Activated naive CD4-positive, alpha-beta T cell treated with anti-CD3 and anti-CD28 coated beads, Interleukin-2, amount 10 ng/mL, durations not matched to agents 7 days and 5 days (primary cell): ENCODE data around the gene SLC38A8.

Source experiments
- CTCF ChIA-PET: fragments of 350-600 bp; sonication (Branson Sonifier 250); formaldehyde crosslinking; loops from one replicate; lab custom pipeline; 2021; ENCODE audit warnings: antibody characterized with exemption; lab: Charles Lee
- DNase-seq: peaks from one replicate; pipeline ENCODE4 v3.0.0-alpha.2; 2020
- H3K27ac Mint-ChIP-seq: one replicate; pipeline ENCODE4 v1.8.0; 2021; ENCODE audit warnings: mild to moderate bottlenecking, moderate library complexity, mixed read lengths
- H3K27me3 Mint-ChIP-seq: one replicate; pipeline ENCODE4 v1.8.0; 2021; ENCODE audit warnings: mild to moderate bottlenecking, mixed read lengths
- H3K36me3 Mint-ChIP-seq: one replicate; pipeline ENCODE4 v1.8.0; 2021; ENCODE audit warnings: mixed read lengths
- H3K4me1 Mint-ChIP-seq: one replicate; pipeline ENCODE4 v1.8.0; 2021; ENCODE audit warnings: mixed read lengths
- H3K4me3 Mint-ChIP-seq: one replicate; pipeline ENCODE4 v1.8.0; 2021; ENCODE audit warnings: mild to moderate bottlenecking, moderate library complexity, mixed read lengths
- H3K9me3 Mint-ChIP-seq: one replicate; pipeline ENCODE4 v1.8.0; 2021; ENCODE audit warnings: mixed read lengths

SLC38A8 gene

DNA sequence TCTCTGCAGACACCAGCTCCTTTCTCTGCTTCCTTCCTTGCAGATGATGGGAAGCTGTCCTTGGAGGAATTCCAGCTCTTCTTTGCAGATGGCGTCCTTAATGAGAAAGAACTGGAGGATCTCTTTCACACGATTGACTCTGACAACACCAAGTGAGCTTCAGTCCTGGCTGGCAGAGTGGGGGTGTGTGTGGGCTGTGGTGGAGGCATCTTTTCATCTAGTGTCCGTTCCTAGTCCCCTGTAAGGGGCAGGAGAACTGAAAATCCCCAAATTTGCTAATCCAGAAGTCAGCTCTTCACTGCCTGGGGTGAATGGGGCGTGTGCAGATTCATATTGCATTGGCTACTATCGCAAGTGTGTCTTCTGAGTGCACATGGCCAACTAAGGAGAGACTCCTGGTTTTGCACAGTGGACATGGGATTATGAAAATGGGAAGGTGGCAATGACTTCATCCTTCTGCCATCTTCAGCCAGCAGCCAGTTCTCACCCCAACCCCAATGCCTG, 64.1 kb downstream of the SLC38A8 start:
- Mint-ChIP-seq H3K27ac (no peak overlapping the region), H3K36me3 (no peaks in the 10 kb centered on the region), H3K27me3 (peaks cover 10% of the 10 kb centered on the region), H3K4me3 (no peak overlapping the region), H3K9me3 (peaks cover 13% of the 10 kb centered on the region), H3K4me1 (no peaks in the 10 kb centered on the region)
- CTCF ChIA-PET, result interaction anchor here (0.6 to 1.2 kb wide), 2 partner anchors 24 to 513 kb away, joined by 3 to 4 read pairs; no protein-coding TSS in a partner anchor
- DNase-seq, result no peak

GRCh38 chr16:83977056-83977815, 65.4 kb downstream of the SLC38A8 start:
- no peak for DNase-seq
- Mint-ChIP-seq H3K27ac (no peak overlapping the region), H3K36me3 (no peaks in the 10 kb centered on the region), H3K9me3 (peaks cover 13% of the 10 kb centered on the region), H3K4me1 (no peaks in the 10 kb centered on the region), H3K4me3 (no peak overlapping the region), H3K27me3 (peaks cover 13% of the 10 kb centered on the region)
- CTCF ChIA-PET, result interaction anchor here (1.2 kb wide), 1 partner anchor 23 kb away, joined by 3 read pairs; no protein-coding TSS in a partner anchor

DNA sequence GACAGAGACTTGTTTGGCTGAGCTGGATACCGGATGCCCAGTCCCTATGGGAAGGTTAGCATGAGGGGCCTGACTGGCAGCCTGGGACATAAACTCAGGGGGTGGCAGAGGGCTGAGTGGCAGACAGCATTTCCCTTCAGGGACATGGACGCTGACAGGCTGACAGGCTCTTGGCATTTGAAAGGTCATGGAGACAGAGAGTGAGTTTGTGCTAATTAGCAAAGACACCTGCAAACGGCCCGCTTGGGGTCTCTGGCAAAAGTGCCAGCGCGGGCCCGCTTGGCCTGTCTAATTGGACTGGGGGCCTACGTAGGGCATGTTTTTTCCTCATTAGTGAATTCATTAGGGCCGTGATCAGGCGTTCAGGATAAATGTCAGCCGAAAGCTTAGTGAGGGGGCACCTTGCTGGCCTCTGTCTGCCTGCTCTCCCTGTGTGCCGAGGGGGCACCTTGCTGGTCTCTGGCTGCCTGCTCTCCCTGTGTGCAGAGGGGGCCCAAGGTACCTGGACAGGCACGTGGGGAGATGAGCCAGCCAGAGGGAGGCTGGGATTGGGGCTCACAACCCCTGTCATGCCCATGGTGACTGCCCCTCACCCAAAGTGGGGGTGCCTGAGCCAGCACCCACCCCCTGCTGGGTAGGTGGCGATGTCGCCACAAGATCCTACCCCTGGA, 66.9 kb downstream of the SLC38A8 start:
- H3K4me1 Mint-ChIP-seq, result no peaks in the 10 kb centered on the region
- H3K27me3 Mint-ChIP-seq, result peaks cover 25% of the 10 kb centered on the region
- H3K9me3 Mint-ChIP-seq, result peaks cover 13% of the 10 kb centered on the region
- CTCF ChIA-PET, result no interaction called here
- H3K36me3 Mint-ChIP-seq, result no peaks in the 10 kb centered on the region
- H3K27ac Mint-ChIP-seq, result no peak overlapping the region
- DNase-seq, result no peak
- H3K4me3 Mint-ChIP-seq, result no peak overlapping the region

GRCh38 chr16:83974475-83974874, 68.1 kb downstream of the SLC38A8 start:
- Mint-ChIP-seq H3K27ac (no peak overlapping the region), H3K4me3 (no peak overlapping the region), H3K4me1 (no peaks in the 10 kb centered on the region), H3K9me3 (peaks cover 13% of the 10 kb centered on the region), H3K27me3 (peaks cover 37% of the 10 kb centered on the region), H3K36me3 (no peaks in the 10 kb centered on the region)
- CTCF ChIA-PET, result no interaction called here
- no peak for DNase-seq

DNA sequence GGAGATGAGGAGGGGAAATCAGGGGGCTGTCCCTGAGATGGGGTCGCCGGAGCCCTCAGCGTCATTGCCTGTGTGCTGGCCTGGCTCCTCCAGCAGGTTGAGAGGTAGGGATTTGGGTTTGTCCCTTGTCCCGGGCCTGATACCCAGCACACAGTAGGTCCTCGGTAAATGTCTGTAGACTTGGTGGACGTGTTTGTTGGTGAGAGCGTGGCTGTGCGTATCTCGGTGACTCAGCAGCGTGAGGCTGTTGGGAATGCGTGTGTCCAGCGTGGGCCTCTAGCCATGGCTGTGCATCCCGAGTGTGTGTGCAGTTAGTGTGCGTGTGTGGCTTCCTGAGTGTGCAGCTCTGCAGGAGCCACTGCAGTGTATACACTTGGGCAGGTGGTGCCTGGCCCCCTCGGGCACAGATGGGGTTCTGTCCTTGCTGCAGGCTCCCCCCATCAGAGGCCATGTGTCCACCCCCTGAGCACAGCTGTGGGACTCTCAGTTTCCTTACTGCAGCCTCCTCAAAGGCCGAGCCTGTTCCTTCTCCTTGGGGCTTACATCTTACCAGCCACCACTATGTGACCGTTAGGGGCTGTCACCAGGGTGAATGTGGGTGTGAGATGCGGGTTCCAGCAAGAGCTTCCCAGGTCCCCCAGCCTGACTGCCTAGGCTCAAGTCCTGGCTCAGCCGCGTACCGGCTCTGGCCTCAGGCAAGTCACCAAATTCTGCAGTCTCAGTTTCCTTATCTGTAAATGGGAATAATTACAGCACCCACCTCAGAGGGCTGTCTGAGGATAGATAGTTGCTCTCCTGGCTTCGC, 68.8 kb downstream of the SLC38A8 start:
- Mint-ChIP-seq H3K27ac (no peak overlapping the region), H3K36me3 (no peaks in the 10 kb centered on the region), H3K4me3 (no peak overlapping the region), H3K27me3 (peaks cover 41% of the 10 kb centered on the region), H3K9me3 (peaks cover 9% of the 10 kb centered on the region), H3K4me1 (no peaks in the 10 kb centered on the region)
- no peak for DNase-seq
- CTCF ChIA-PET, result no interaction called here

- Mint-ChIP-seq H3K27ac (no peak overlapping the region), H3K4me3 (no peak overlapping the region), H3K36me3 (no peaks in the 10 kb centered on the region), H3K27me3 (peaks cover 41% of the 10 kb centered on the region), H3K4me1 (no peaks in the 10 kb centered on the region), H3K9me3 (peaks cover 2% of the 10 kb centered on the region)
- DNase-seq, result no peak
- CTCF ChIA-PET, result no interaction called here
Measured at GRCh38 chr16:83973077-83973476, 69.5 kb downstream of the SLC38A8 start.

DNA sequence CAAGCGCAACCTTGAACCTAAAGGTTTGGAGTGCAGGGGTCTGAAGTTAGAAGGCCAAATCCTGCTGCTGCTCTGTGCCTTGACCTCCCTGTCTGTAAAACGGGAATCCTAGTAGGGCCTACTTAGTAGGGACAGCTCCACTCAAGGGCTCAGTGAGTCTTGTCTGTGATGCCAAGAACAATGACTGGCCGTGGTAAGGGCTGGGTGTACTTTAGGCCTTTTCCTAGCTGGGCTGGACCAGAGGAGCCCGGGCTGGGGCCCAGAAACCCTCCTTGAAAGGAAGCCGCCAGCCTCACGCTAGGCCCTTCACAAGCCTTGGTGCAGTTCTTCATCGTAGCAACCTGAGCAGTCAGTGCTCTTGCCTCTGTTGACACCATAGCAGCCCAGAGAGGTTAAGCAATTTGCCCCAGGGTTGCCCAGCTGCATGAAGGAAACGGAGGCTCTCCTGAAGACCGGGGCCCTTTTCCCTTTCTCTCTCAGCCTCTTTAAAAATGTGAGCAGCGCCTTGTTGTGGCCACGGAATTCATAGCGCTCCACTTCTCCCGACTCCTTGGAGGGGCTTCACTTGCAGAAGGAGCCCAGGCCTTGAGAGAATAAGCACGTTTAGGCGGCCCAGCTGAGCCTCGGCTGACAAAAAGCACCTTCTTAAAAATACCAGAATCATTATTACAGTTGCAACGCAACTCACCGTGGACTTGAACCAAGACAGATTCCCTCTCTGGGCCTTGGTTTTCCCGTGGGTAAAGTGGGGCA, 70.2 kb downstream of the SLC38A8 start:
- Mint-ChIP-seq H3K9me3 (no peaks in the 10 kb centered on the region), H3K27me3 (peaks cover 47% of the 10 kb centered on the region), H3K4me1 (peaks cover 2% of the 10 kb centered on the region), H3K36me3 (no peaks in the 10 kb centered on the region), H3K27ac (no peak overlapping the region), H3K4me3 (no peak overlapping the region)
- DNase-seq, result no peak
- CTCF ChIA-PET, result no interaction called here

DNA sequence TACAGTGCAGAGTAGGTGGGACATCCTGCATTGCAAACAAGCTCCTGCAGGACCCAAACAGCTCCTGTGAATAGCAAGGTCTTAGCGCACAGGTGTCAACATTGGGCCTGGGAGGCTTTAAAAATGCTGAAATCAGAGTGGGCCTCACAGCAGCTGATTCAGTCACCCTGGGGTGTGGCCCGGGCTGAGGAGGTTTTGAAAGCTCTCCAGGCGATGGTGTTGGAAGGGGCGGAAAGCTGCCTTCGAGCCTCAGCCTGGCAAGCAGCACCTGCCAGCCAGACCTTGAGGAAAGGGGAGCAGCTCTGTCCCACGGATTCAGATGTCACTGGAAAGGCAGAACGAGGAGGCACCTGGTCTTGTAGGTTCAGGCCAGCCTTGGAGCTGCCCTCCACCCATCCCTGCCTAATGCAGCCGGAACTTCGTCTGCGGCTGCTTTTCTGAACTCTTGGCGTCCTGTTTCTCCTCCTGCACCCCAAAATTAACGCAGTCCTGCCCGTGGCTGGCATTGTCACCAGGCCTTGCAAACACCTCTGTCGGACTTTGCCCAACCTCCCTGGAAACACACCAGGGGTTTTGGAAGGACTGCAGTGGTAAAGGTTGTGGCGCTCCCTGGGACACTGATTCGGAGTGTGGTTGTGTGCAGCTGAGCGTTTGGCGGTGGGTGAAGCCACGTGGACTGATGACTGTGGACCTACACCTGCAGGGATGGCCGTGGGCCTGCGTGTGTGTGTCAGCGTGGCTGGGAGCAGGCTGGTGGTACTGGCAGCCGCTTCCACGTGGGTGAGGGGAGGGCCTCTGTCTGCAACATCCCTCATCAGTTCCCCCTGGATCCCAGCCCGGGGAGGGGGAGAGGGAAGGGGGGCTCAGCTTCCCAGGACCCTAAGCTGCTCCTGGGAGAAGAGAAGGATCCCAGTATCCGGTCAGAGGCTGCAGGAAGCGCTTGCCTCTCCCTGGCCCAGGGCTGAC, 71.1 kb downstream of the SLC38A8 start:
- CTCF ChIA-PET, result interaction anchor here (0.6 to 1.5 kb wide), 6 partner anchors 12 to 218 kb away, joined by 3 to 4 read pairs (median 3); no protein-coding TSS in a partner anchor

GRCh38 chr16:83970430-83970815, 72.2 kb downstream of the SLC38A8 start:
- CTCF ChIA-PET, result interaction anchor here (0.6 to 1.5 kb wide), 4 partner anchors 11 to 219 kb away, joined by 3 to 4 read pairs (median 3); no protein-coding TSS in a partner anchor
- no peak overlapping the region for H3K4me3 Mint-ChIP-seq
- no peaks in the 10 kb centered on the region for H3K9me3 Mint-ChIP-seq
- H3K36me3 Mint-ChIP-seq, result no peaks in the 10 kb centered on the region
- H3K27me3 Mint-ChIP-seq, result peaks cover 57% of the 10 kb centered on the region
- no peak overlapping the region for H3K27ac Mint-ChIP-seq
- H3K4me1 Mint-ChIP-seq, result peaks cover 2% of the 10 kb centered on the region
- no peak for DNase-seq

More for the DNA sequence above, 71.1 kb downstream of the SLC38A8 start:
- H3K4me1 Mint-ChIP-seq, result peaks cover 2% of the 10 kb centered on the region
- no peak overlapping the region for H3K4me3 Mint-ChIP-seq
- H3K36me3 Mint-ChIP-seq, result no peaks in the 10 kb centered on the region
- DNase-seq, result no peak
- no peaks in the 10 kb centered on the region for H3K9me3 Mint-ChIP-seq
- H3K27ac Mint-ChIP-seq, result no peak overlapping the region
- peaks cover 54% of the 10 kb centered on the region for H3K27me3 Mint-ChIP-seq

DNA sequence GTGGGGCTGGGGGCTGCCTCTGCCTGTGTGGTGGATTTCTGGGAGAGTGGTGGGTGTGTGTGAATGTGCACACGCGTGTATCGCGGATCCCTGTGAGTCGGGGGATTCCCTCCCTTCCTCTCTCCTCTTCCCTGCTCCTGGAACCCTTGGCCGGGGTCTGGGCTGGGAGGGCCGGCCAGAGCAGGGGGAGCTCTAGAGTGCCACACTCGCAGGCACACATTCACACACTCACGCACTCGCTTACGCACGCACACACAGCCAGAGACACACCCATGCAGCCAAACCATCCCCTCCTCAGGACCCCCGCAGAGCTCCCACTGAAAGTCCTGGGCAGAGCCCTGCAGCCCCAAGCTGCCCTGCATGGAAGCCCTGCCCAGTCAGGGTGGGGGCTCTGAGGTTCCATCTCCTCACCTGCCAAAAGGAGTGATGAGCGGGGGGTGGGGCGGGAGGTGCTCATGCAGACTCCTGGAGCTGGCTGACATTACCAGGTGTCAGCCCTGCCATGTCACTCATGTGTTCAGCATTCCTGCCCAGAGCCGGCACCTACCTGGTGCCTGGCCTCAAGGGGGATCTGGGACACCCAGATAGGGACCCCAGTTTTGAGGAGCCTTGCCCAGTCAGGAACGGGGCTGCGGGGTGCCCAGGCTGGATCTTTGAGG, 72.7 kb downstream of the SLC38A8 start:
- no peaks in the 10 kb centered on the region for H3K9me3 Mint-ChIP-seq
- H3K27me3 Mint-ChIP-seq, result peaks cover 57% of the 10 kb centered on the region
- H3K4me1 Mint-ChIP-seq, result peaks cover 2% of the 10 kb centered on the region
- CTCF ChIA-PET, result interaction anchor here (1.2 to 1.5 kb wide), 3 partner anchors 11 to 13 kb away, joined by 3 to 4 read pairs (median 3); no protein-coding TSS in a partner anchor
- DNase-seq, result no peak
- H3K36me3 Mint-ChIP-seq, result no peaks in the 10 kb centered on the region
- no peak overlapping the region for H3K27ac Mint-ChIP-seq
- H3K4me3 Mint-ChIP-seq, result no peak overlapping the region

GRCh38 chr16:83968891-83969649, 73.5 kb downstream of the SLC38A8 start:
- Mint-ChIP-seq H3K27ac (no peak overlapping the region), H3K9me3 (no peaks in the 10 kb centered on the region), H3K4me1 (peaks cover 2% of the 10 kb centered on the region), H3K4me3 (no peak overlapping the region), H3K27me3 (peaks cover 57% of the 10 kb centered on the region), H3K36me3 (no peaks in the 10 kb centered on the region)
- no peak for DNase-seq
- CTCF ChIA-PET, result interaction anchor here (1.3 kb wide), 1 partner anchor 11 kb away, joined by 3 read pairs; no protein-coding TSS in a partner anchor
